GM12865 (cell line): ENCODE measurements around the gene CYTH3.
"Not testable (repeated sequence)": the region's sequence is repeated elsewhere in the genome, so short reads cannot be mapped to it uniquely, and the experiment has no call there.

Source experiments
- DNase-seq: peaks from one replicate; pipeline ENCODE4 v3.0.0; 2010; ENCODE audit warnings: low read depth
- H3K4me3 ChIP-seq: 2 replicates; pipeline ENCODE4 v1.5.1; 2011; ENCODE audit warnings: mild to moderate bottlenecking, low read depth, low read length, control low read depth
- TF ChIP-seq, protein P1 (sequence below): IDR thresholded peaks from 2 replicates; pipeline ENCODE4 v1.5.1; 2011; ENCODE audit warnings: low read length, control low read depth, low read depth, inconsistent platforms; ENCODE audit not compliant: insufficient read depth; ENCODE audit errors: missing control alignments

The CYTH3 gene

DNA sequence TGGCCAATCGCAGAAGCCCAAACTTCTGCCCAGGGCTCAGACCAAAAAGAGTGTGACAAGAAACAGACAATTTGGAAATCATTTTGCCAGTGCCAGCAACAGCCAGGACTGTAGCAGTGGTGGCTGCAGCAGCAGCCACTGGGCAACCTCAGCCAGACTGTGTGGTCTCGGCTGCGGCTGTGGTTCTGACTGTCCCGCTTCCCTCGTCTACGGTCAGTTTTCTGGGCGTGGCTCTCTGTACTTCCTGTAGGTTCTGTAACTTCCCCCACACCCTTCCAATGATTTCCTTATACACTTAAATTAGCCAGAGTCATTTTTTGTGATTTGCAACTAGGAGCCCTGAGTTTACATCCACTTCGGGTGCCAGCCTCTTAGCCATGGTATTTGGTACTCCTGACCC lies 39.9 kb downstream of the CYTH3 start:
- TF ChIP-seq, protein P1, sequence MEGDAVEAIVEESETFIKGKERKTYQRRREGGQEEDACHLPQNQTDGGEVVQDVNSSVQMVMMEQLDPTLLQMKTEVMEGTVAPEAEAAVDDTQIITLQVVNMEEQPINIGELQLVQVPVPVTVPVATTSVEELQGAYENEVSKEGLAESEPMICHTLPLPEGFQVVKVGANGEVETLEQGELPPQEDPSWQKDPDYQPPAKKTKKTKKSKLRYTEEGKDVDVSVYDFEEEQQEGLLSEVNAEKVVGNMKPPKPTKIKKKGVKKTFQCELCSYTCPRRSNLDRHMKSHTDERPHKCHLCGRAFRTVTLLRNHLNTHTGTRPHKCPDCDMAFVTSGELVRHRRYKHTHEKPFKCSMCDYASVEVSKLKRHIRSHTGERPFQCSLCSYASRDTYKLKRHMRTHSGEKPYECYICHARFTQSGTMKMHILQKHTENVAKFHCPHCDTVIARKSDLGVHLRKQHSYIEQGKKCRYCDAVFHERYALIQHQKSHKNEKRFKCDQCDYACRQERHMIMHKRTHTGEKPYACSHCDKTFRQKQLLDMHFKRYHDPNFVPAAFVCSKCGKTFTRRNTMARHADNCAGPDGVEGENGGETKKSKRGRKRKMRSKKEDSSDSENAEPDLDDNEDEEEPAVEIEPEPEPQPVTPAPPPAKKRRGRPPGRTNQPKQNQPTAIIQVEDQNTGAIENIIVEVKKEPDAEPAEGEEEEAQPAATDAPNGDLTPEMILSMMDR = no peak
- DNase-seq = peak; percentile 65
- no peak overlapping the region for H3K4me3 ChIP-seq

- no peak overlapping the region for H3K4me3 ChIP-seq
- TF ChIP-seq, protein P1 = no peak
- no peak for DNase-seq
Measured at GRCh38 chr7:6232116-6232515, 40.3 kb downstream of the CYTH3 start.

GRCh38 chr7:6231184-6231583 lies 41.2 kb downstream of the CYTH3 start:
- TF ChIP-seq, protein P1 = no peak
- no peak for DNase-seq
- H3K4me3 ChIP-seq = no peak overlapping the region

DNA sequence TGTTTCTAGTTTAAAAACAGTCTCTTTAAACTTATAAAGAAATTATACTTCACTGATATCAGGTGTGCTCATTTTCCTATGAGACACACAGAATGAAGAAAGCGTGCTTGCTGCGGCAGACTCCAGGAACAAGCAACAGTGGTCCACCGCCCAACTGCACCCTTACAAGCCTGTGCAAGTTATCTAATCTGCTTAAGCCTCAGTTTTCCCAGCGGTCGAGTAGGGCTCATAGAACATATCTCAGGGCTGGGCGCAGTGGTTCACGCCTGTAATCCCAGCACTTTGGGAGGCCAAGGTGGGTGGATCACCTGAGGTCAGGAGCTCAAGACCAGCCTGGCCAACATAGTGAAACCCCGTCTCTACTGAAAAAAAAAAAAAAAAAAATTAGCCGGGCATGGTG lies 43.1 kb downstream of the CYTH3 start:
- not testable (repeated sequence) for DNase-seq, H3K4me3 ChIP-seq

GRCh38 chr7:6228361-6229229 lies 43.8 kb downstream of the CYTH3 start:
- TF ChIP-seq, protein P1 = no peak
- peak; percentile 73 for DNase-seq
- H3K4me3 ChIP-seq = no peak overlapping the region

- H3K4me3 ChIP-seq = no peak overlapping the region
- TF ChIP-seq, protein P1 = no peak
- no peak for DNase-seq
Measured at GRCh38 chr7:6227294-6227846, 45.1 kb downstream of the CYTH3 start.

DNA sequence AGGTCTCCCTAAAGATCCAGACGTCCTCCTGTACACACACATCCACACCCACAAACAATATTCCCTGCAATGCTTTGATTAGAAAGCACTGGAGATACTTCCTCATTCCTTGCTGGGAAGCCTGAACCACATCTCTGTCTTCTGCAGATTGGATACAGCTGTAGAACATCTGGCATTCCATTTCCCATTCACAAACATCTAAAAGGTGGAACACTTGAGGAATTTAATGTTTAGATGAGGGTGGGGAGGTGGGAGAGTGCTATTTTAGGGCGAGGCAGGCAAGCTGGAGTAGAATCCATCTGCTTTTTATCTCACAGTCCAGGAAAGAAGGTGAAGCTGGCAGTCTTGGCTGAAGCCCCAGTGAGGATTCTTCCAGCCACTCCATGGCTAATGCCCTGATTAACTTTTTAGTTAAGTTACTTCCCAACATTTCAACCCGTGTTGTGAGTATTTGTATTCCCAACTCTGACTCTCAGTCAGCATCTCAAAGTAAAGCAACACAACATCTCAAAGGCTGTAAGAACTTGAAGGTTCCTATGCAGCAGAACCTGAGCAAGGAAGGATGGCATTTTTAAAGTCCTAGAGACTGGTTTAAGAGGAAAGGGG lies 46.1 kb downstream of the CYTH3 start:
- DNase-seq = no peak
- TF ChIP-seq, protein P1 = no peak
- H3K4me3 ChIP-seq = no peak overlapping the region

- H3K4me3 ChIP-seq, DNase-seq: not testable (repeated sequence)
Measured at GRCh38 chr7:6223411-6223810, 49.0 kb downstream of the CYTH3 start.

DNA sequence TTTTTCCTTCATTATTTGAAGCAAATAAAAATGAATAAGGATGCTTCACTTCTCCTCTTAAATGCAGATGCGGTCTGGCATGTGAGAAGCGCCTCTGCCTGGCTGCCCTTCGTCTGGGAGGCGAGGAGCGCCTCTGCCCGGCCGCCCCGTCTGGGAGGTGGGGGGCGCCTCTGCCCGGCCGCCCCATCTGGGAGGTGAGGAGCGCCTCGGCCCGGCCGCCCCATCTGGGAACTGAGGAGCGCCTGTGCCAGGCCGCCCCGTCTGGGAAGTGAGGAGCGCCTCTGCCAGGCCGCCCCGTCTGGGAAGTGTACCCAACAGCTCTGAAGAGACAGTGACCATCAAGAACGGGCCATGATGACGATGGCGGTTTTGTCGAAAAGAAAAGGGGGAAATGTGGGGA lies 49.4 kb downstream of the CYTH3 start:
- not testable (repeated sequence) for H3K4me3 ChIP-seq, DNase-seq
